GM11168 (cell line): ENCODE data around the gene AQP6.
"Not testable (repeated sequence)": the region's sequence is repeated elsewhere in the genome, so short reads cannot be mapped to it uniquely, and the experiment has no call there.

Experiments used
- in situ Hi-C: fragments of 300-500 bp; cut with MboI; formaldehyde crosslinking; loops from one replicate; pipeline ENCODE4 v1.12.0; 2022; ENCODE audit warnings: low sequenced_read_pairs; ENCODE audit not compliant: unreplicated experiment

The AQP6 gene

DNA sequence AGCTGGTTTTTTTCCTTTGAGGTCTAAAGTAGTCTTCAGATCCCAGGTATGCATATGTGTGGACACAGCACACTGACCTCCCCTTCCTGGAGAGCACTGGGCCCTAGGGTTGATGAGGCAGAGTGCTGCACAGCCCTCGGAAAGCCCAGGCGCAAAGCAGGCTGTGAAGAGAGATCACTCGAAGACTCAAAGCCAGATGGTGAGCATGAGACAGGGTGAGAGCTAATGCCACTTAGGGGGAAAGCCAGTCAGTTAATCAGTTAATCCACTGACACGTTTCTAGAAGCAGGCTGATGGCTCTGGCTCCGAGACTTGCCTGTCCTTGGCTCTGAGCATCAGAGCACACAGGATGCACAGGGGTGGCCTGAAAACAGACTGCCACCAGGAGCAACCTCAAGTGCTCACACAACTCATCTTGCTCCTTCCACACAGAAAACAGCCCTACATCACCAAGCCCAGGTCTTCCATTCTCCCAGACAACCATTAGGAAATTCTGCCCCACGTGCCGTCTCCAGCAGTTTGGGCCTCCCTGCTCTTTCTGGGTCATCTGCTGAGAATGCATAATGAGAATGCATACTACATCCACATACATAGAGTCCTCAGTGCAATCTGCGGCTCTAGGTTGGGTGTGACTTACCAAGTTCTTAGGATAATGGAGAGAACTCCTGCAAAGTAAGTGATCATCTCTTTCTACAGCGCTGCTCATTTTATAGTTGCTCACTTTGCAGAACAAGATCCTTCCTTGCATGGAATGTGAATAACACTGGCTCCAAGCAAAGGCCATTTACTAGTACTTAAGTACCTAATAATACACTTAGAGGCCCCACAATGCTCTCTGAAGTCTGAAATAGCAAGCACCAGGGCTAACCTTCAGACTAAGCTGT, 12.0 kb downstream of the AQP6 start:
- in situ Hi-C loops: no loop called here

DNA sequence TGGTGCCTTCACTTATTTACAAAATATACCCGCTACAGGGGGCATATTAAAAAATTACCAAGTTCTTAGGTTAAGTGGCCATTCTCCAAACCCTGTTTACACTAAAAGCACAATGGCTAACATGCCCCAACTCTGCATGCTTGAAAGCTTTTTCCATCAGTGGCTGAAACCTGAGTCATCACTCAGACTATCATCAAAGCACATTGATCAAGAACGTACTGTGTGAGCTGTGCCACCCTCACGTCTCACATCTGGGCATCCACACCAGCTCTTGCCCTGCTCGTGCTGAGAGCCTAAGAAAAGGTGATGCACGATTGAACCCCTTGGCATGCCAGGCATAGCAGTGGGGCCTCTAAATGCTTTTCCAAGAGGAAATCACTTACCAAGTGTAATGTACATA, 13.2 kb downstream of the AQP6 start:
- in situ Hi-C loops: no loop called here

DNA sequence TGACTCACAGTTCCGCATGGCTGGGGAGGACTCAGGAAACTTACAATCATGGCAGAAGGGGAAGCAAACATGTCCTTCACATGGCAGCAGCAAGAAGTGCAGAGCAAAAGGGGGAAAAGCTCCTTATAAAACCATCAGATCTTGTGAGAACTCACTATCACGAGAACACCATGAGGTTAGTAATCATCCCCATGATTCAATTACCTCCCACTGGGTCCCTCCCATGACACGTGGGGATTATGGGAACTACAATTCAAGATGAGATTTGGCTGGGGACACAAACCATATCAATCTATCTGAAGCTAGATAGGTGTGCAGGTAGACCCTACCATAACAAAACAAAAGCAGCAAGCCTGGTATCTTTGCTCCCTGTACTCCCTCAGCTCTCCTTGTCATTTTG, 13.7 kb downstream of the AQP6 start:
- in situ Hi-C loops: not testable (repeated sequence)

DNA sequence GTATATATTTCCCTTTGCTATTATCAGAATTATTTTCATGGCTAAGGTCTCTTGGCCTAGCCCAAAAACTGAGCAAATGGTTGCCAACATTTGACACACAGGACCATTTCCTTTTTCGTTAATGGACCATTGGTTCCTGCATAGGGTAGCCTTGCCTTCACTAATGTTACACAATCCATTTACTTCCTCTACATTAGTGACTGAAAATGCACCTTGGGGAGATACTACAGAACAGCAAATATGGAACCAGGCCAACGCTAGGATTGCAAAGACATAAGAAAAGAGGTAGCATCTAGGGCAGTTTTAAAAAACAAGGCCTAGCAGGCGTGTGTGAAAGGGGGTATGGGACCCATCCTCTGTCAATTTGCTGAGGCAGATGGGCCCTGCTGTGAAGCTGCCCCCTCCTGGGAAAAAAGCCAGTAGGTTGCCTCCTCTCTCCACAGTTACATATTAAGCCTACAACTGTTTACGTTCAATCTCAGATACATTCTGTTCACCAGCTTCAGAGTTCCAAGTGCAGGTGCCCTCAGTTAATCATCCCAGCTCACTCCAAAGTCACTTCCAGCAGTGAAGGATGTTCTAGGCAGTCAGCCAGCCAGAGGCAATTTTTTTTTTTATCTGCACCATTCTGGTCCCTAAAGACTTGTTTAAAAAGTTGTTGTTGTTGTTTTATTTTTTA, 15.0 kb downstream of the AQP6 start:
- in situ Hi-C loops: no loop called here

DNA sequence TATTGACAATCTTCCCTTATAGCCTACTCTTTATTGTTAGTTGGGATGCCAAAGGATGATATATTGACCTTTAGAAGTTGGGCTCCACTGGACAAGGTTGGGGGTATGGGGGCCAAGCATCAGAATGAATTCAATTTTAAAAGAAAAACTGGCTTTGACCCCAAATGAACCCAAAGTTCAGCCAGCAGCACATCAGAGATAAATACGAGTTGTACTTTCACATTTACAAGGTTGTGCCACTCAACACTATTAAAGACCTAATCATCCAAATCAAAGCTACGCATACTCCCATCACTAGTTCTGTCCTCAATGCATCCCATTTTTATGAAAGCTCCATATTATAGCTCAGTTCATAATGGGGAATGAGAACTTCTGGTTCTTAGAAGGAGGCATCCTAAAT, 16.7 kb downstream of the AQP6 start:
- in situ Hi-C loops: not testable (repeated sequence)

DNA sequence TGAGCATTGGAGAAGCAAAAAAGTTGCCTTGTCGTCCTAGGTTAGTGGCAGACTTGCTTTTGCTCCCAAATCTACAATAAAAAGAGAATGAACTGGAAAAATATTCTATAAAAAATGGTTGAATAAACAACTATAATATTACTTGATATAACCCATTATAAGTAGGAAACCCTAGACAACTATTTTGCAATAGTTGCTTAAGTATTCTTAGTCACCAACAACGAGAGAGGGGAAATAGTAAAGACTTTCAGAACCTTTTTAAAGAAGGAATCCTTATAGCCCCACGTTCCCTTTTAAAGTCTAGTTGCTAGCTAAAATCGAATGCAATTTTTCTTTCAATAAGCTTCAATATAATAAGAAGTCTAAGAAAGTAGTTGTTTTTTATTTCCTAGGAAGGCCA, 17.5 kb downstream of the AQP6 start:
- in situ Hi-C loops: no loop called here

DNA sequence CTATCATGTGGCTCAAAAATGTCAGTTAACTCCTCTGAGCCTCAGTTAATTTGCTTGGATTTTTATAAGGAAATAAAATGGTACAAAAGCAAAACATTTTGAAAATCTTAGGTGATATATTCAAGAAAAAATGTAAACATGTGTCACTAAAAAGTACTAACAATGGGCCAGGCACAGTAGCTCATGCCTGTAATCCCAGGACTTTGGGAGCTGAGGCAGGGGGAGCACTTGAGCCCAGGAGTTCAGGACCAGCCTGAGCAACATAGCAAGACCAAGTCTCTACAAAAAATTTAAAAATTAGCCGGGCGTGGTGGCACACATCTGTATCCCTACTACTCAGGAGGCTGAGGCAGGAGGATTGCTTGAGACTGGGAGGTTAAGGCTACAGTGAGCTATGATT, 25.7 kb downstream of the AQP6 start:
- in situ Hi-C loops: no loop called here

DNA sequence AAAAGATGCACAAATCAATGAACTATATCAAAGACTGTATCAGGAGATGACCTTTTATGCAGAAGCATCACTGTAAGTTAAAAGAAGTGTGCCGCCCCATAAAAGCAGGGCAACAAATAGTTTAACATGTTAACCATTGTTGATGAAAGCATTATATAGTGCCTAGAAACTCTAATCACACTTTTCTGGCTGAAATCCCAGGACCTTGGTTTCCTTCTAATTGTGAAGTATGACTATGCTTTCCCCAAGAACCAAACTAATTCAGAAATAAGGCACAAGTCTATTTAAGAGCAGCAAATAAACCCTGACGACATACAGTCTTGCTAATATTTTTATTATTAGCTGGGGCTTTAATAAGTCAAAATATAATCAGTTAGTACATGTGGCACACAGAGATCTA, 30.8 kb downstream of the AQP6 start:
- in situ Hi-C loops: no loop called here

DNA sequence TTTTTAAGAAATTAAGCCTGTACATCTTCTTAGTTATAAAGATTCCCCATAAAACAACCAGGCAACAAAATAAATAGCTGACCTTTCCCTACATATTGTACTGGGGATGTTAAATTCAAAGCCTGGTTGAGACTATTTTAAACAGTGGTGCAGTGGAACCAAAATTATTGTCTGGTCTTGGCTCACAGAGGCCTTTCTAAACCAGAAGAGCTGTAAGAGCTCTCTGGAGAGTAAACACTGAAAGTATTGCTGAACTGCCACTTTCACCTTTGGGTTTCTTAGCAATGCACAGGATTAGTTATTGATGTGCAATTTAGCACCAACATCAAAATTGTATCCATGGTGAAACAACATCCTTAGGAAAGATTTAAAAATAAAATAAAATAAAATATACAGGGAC, 31.9 kb downstream of the AQP6 start:
- in situ Hi-C loops: no loop called here

DNA sequence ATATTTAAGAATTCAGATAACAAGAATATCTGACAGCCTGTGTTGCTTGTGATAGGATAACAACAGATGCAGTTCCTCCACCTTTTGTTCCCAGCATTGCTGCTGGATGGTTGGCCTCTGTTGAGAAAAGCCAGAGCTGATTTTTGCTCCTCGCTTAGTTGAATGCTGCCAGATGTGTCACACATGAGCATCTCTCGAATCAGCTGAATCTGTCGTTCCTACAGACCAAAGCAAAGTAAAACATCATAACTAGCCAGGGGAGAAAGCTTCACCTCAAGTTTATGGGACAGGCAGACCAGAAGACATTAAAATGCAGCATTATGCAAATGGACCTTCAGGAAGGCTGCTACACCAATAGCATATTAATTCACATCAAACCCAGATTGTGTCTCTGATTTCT, 32.4 kb downstream of the AQP6 start:
- in situ Hi-C loops: no loop called here

DNA sequence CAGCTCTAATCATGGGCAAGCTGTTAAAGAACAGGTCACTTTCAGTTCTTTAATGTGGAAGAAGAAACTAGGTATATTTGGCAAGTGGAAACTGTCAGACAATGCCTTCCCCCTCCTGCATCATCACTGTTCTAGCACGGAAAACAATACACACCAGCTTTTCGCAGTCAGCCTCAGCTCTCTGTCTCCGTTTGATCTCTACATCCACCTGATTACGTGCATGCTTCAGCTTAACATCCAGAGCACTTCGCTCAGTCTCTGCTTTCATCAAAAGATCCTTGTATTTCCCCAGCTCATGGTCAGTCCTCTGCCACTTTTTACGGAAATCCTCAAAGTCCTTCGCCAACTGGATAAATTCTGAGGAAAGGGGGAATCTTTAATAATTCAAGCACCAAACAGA, 33.5 kb downstream of the AQP6 start:
- in situ Hi-C loops: no loop called here

DNA sequence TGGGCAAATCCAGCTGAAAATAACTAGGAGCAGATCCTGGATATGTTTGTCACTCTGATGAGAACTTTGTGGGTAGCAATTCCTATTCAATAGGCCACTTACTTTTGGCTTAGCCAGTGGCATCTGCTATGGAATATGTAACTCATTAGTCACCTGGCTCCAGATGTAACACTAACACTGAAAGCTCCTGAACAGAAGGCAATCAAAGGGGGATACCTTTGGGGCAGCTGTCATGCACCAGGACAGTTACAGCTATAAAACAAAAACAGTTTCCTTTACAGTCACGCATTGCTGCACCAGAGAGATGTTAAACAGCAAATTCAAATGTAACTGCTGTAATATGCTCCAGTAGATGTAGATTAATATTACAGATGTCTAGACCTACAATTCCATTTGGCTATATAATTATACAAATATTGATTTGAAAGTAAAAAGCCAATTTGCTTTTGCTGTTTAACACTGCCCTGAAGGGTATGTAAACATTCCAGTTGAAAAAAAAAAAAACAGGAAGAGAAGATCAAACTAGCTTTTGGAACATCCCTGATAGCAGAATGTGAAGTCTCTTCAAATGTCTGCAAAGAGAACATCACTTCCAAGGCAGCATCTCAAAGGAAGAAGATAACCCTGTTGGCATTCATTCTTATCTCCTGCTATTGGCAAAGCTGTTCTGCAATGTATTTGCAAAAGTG, 34.2 kb downstream of the AQP6 start:
- in situ Hi-C loops: no loop called here

DNA sequence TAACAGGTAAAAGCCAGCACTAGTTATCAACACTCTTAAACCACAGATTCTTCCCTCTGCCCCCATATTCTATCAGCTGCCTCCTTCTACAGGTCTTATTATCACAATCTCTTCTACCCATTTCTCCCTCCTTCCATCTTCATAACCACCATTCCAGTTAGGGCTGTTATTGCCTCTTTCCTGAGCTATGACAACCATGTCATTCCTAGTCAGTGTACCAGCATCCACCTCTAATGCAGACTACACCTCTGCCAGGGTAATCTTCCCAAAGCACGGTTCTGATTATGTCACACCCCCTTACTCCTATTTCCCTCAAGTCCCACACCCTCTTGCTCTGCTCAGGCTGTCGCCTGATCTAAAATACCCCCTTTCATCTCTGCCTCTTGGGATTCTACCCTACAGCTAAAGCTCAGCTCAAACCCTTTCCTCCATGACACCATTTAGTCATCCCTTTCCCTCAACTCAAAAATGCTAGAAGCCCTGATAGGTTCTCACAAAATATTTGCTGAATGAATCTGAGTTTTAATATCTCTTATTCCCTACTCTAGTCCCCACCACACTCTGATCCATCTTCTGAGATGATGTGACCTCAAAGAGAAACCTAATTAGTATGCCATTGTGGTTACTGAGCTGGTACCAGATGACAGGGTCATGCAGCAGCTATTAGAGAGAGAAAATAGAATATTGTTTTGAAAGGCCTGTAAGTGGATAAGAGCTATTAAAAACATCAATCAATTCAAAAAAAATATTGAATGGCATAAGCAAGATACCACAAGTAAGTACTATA, 40.8 kb downstream of the AQP6 start:
- in situ Hi-C loops: no loop called here

DNA sequence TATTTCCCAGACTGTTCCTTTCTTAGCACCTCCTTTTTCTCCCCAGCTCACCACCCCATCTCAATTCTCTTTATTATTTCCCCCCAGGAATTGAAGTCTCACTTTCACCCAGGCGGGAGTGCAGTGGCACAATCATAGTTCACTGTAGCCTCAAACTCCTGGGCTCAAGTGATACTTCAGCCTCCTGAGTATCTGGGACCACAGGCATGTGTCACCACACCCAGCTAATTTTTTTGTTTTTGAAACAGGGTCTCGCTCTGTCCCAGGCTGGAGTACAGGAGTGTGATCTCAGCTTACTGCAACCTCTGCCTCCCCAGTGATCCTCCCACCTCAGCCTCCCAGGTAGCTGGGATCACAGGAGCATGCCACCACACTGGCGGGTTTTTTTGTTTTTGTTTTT, 41.6 kb downstream of the AQP6 start:
- in situ Hi-C loops: no loop called here

DNA sequence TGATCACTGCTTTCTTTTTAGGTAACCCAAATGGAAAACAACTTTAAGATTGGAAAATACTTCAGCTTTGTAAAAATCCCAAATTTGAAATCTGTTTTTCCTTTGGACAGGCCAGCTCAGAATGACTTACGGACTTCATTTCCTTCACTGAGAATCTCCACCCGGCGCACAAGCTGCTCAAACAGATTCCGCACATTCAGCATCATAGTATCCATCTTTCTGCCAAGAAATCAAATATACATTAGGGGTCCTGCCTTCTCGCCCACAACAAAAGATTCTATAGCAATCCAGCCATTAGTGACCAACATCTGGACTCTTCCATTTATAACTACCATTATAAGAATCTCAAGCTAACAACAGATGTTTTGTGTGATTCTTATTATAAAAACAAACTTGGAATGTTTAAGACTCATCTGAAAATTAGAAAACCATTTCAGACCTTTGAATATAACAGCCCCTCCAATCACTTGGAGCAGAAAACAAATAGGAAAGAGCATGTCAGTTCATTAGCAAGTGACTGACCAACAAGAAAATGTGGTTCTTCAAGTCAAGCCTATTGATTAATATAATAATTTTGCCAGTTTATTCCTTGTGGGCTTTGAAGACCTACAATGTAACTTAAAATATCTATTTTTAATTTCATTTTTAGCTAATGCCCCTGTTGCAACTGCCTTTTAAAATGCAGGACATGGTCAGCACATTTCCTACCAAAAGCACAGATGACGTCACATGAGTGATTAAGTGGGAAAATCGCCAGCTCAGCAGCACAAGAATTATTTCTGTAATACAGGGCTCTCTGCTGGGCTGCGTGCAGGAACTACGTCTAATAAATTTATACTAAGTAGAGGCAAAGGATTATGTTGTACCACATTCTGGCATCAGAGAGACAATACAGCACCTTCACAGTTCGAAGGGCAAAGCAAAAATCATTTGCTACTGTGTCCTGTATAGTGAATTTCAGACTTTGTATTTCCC, 44.0 kb downstream of the AQP6 start:
- in situ Hi-C loops: no loop called here

DNA sequence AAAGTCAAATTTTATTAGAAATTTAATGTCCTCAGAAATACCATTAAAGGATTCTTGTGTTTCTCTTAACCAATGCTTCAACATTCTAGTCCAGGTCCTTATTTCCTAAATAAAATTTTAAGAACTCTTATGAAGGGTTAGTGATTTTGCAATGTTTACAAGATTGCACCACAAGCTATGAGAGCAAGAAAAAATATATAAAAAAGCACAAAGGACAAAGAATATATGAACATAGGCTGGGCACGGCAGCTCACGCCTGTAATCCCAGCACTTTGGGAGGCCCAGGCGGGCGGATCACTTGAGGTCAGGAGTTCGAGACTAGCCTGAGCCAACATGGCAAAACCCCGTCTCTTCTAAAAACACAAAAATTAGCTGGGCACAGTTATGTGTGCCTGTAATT, 44.9 kb downstream of the AQP6 start:
- in situ Hi-C loops: no loop called here

DNA sequence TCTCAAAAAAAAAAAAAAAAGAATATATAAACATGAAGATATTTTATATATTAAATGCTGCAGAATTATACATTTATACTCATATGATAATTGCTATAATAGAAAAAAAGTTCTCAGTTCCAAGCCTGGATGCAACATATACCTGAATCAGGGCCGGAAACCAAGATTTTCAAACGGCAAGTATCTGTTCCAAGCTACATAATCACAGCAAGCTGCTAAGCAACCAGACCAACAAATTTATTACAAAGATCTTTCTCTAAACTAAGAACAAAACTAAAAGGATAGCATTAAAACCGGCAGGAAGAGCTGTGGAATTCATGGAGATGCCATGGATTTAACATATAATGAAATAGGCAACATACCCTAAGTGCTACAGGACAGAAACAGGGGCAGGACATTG, 45.4 kb downstream of the AQP6 start:
- in situ Hi-C loops: no loop called here

DNA sequence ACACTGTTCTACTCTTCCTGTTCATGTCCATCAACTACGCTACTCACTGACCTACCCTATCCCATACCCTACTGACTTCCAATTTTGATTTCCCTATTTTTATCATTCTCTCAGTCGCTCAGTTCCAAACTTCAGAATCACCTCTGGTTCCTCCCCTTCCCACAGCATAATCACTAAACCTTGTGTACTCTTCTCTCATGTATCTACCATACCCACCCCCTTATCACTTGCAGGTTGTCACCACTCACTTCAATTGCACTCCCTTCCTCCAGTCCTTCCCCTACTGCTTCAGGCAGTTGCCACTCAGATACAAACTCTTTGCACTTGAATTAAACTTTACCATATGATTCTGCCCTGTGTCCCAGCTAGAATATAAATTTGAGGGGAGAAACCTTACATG, 46.2 kb downstream of the AQP6 start:
- in situ Hi-C loops: no loop called here

DNA sequence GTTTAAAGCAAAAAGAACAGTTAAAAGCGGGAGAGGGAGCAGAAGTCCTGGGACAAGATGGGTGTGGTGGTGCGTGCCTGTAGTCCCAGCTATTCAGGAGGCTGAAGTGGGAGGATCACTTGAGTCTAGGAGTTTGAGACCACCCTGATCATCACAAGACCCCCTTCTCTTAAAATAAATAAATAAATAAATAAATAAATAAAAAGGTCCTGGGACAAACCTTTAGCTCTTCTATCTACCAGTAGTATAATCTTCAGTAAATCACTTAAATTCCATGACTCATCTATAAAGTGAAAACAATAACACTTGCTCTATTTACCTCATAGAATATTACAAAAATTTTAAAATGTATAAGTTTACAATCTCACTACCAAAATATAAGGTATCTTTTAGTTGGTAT, 46.8 kb downstream of the AQP6 start:
- in situ Hi-C loops: no loop called here
